Sigmoid colon (tissue), 7 donors: ENCODE data around the gene PSD. TPM values are rescaled to one million over a fixed set of nuclear protein-coding genes. Genes with fewer than 3 reads are reported as not detected.
"Not testable (repeated sequence)": the region's sequence is repeated elsewhere in the genome, so short reads cannot be mapped to it uniquely, and the experiment has no call there.

ENCODE experiments used
- DNase-seq: peaks from one replicate; pipeline ENCODE4 v3.0.0-alpha.2; 2019
- H3K27ac ChIP-seq, 4 donors: fragments of 200-600 bp; sonication (generic); one replicate each; pipeline ENCODE4 v1.5.1; 2016 to 2019; ENCODE audit warnings: mild to moderate bottlenecking in 1 of 4
- H3K27me3 ChIP-seq, 3 donors: fragments of 200-600 bp; sonication (generic); one replicate each; pipeline ENCODE4 v1.5.1; 2019; ENCODE audit warnings: mild to moderate bottlenecking in 1 of 3
- H3K36me3 ChIP-seq, 4 donors: fragments of 200-600 bp; sonication (generic); one replicate each; pipeline ENCODE4 v1.5.1; 2016 to 2019
- H3K4me1 ChIP-seq, 4 donors: fragments of 200-600 bp; sonication (generic); one replicate each; pipeline ENCODE4 v1.5.1; 2017 to 2019
- H3K4me3 ChIP-seq, 4 donors: fragments of 200-600 bp; sonication (generic); one replicate each; pipeline ENCODE4 v1.5.1; 2017 to 2019; ENCODE audit warnings: mild to moderate bottlenecking in 2 of 4, moderate library complexity in 1 of 4
- H3K9me3 ChIP-seq, 4 donors: fragments of 200-600 bp in 3 of 4; sonication (generic) in 3 of 4; one replicate each; pipeline versions ENCODE4 v1.5.1 to v1.6.1; 2013 to 2019
- CTCF ChIP-seq, 4 experiments: fragments of 450-650 bp in 3 of 4; fragments of 200-600 bp in 1 of 4; IDR thresholded peaks; one replicate each; pipeline ENCODE4 v1.5.1; 2016 to 2019; ENCODE audit warnings: antibody characterized with exemption in 4 of 4, mild to moderate bottlenecking in 3 of 4, moderate library complexity in 2 of 4
- EP300 ChIP-seq, 4 donors: sonication (generic); formaldehyde crosslinking; IDR thresholded peaks; one replicate each; pipeline ENCODE4 v1.6.1; 2017; ENCODE audit warnings: antibody characterized with exemption in 4 of 4
- POLR2A ChIP-seq, 2 donors: fragments of 450-650 bp; IDR thresholded peaks; one replicate each; pipeline ENCODE4 v1.6.1; 2016; ENCODE audit warnings: antibody characterized with exemption in 2 of 2, mild to moderate bottlenecking in 2 of 2, moderate library complexity in 2 of 2
- POLR2AphosphoS5 ChIP-seq, 4 donors: sonication (generic); formaldehyde crosslinking; IDR thresholded peaks; one replicate each; pipeline ENCODE4 v1.6.1; 2017; ENCODE audit warnings: antibody characterized with exemption in 4 of 4
- WGBS, 2 donors: extraction: QIAGEN DNeasy Blood & Tissue Kit; methylation state at CpG; one replicate each; pipeline ENCODE4 v1.1.7; 2013; 5-methylcytosine and 5-hydroxymethylcytosine counted together
- intact Hi-C: fragments of 100-400 bp; cut with DNase I; formaldehyde crosslinking; loops from one replicate; pipeline ENCODE4 v1.15.1; 2023
- polyA plus RNA-seq, 3 donors: library from polyadenylated mRNA; stranded (reverse); fragments of 200-250 nt; gene quantifications; one replicate each; pipeline ENCODE4 v1.2.3, GENCODE V29; 2013
- total RNA-seq, 4 donors: library from RNA; depleted of rRNA; stranded (reverse); fragments of >200 nt; gene quantifications; one replicate each; pipeline ENCODE4 v1.1.0, GENCODE V29; 2016
- donor health status: healthy with polysubstance abuse.
- donor health status: Bipolar disorder and iron deficiency.
- donor health status: healthy.

PSD gene
- total and polyA plus RNA-seq, 7 donors, result 0.69 to 449 (median 343) TPM

- H3K9me3 ChIP-seq, result no peaks in the 10 kb centered on the region
- no peak overlapping the region for H3K4me3 ChIP-seq
- H3K27me3 ChIP-seq, result no peaks in the 10 kb centered on the region
- H3K27ac ChIP-seq, result no peak overlapping the region
- H3K4me1 ChIP-seq, result peaks cover 0 to 19% (median 12%) of the 10 kb centered on the region in 4 donors
- WGBS, 2 donors, result 89% methylated on average over 9 of the region's 9 CpGs
- intact Hi-C loops, result no loop called here
- no peaks in the 10 kb centered on the region for H3K36me3 ChIP-seq
- TF ChIP-seq POLR2AphosphoS5 (IDR thresholded peaks at IDR 0.05), result no peak
- no peak for TF ChIP-seq EP300 (IDR thresholded peaks at IDR 0.05)
- TF ChIP-seq POLR2A (IDR thresholded peaks at IDR 0.05), result no peak
- TF ChIP-seq CTCF (IDR thresholded peaks at IDR 0.05), result no peak
- DNase-seq, result no peak
These were observed 39.1 kb upstream of the PSD start for GRCh38 chr10:102457591-102458150.

GRCh38 chr10:102455893-102456471 is 37.4 kb upstream of the PSD start:
- Histone ChIP-seq H3K27me3 (no peaks in the 10 kb centered on the region), H3K9me3 (no peaks in the 10 kb centered on the region), H3K27ac (no peak overlapping the region), H3K36me3 (no peaks in the 10 kb centered on the region), H3K4me1 (peaks cover 0 to 12% (median 10%) of the 10 kb centered on the region in 4 donors), H3K4me3 (no peak overlapping the region)
- TF ChIP-seq EP300 (IDR thresholded peaks at IDR 0.05), result no peak
- no peak for TF ChIP-seq POLR2A (IDR thresholded peaks at IDR 0.05)
- TF ChIP-seq POLR2AphosphoS5 (IDR thresholded peaks at IDR 0.05), result no peak
- TF ChIP-seq CTCF (IDR thresholded peaks at IDR 0.05), result no peak
- no peak for DNase-seq
- intact Hi-C loops, result no loop called here
- 81 to 90% methylated on average over 7 of the region's 7 CpGs for WGBS, 2 donors

- H3K9me3 ChIP-seq, DNase-seq, intact Hi-C loops, H3K36me3 ChIP-seq, H3K27ac ChIP-seq, H3K4me3 ChIP-seq, H3K27me3 ChIP-seq: not testable (repeated sequence)
- WGBS, 2 donors, result 80 to 86% methylated on average over 13 of the region's 13 CpGs
- peaks cover 0 to 14% (median 12%) of the 10 kb centered on the region in 4 donors for H3K4me1 ChIP-seq
These were observed 36.3 kb upstream of the PSD start for GRCh38 chr10:102454662-102455487.

GRCh38 chr10:102453502-102453901 is 34.9 kb upstream of the PSD start:
- no peak for TF ChIP-seq POLR2A (IDR thresholded peaks at IDR 0.05)
- no peak for TF ChIP-seq POLR2AphosphoS5 (IDR thresholded peaks at IDR 0.05)
- TF ChIP-seq CTCF (IDR thresholded peaks at IDR 0.05), result no peak
- TF ChIP-seq EP300 (IDR thresholded peaks at IDR 0.05), result no peak
- H3K36me3 ChIP-seq, result no peaks in the 10 kb centered on the region
- peaks cover 0 to 20% (median 17%) of the 10 kb centered on the region in 4 donors for H3K4me1 ChIP-seq
- no peaks in the 10 kb centered on the region for H3K27me3 ChIP-seq
- intact Hi-C loops, result no loop called here
- no peak for DNase-seq
- H3K9me3 ChIP-seq, result no peaks in the 10 kb centered on the region
- H3K27ac ChIP-seq, result peak overlapping the region in 3 of 4 donors; percentile 37 to 48 (median 43)
- H3K4me3 ChIP-seq, result no peak overlapping the region
- WGBS, 2 donors, result 86 to 92% methylated on average over 5 of the region's 5 CpGs

GRCh38 chr10:102452672-102453340 is 34.2 kb upstream of the PSD start:
- peaks cover 0 to 20% (median 17%) of the 10 kb centered on the region in 4 donors for H3K4me1 ChIP-seq
- TF ChIP-seq EP300 (IDR thresholded peaks at IDR 0.05), result no peak
- no peak for TF ChIP-seq POLR2AphosphoS5 (IDR thresholded peaks at IDR 0.05)
- TF ChIP-seq POLR2A (IDR thresholded peaks at IDR 0.05), result no peak
- no peak for TF ChIP-seq CTCF (IDR thresholded peaks at IDR 0.05)
- intact Hi-C loops, result no loop called here
- H3K9me3 ChIP-seq, result no peaks in the 10 kb centered on the region
- peak; percentile 76 for DNase-seq
- WGBS, 2 donors, result 69% methylated on average over 3 of the region's 3 CpGs
- no peaks in the 10 kb centered on the region for H3K27me3 ChIP-seq
- peak overlapping the region in 3 of 4 donors; percentile 37 to 48 (median 43) for H3K27ac ChIP-seq
- no peak overlapping the region for H3K4me3 ChIP-seq
- H3K36me3 ChIP-seq, result no peaks in the 10 kb centered on the region
